GM23248 (cell line): Measurements from ENCODE around the gene BRINP2. TPM values are rescaled to one million over a fixed set of nuclear protein-coding genes. Genes with fewer than 3 reads are reported as not detected.

Experiments used
- DNase-seq: peaks from one replicate; pipeline ENCODE4 v3.0.0-alpha.2; 2015
- H2AFZ ChIP-seq: fragments of 200-600 bp; sonication (generic); 2 replicates; pipeline ENCODE4 v1.6.1; 2016; ENCODE audit warnings: antibody characterized with exemption
- H3F3A ChIP-seq: fragments of 200-600 bp; sonication (generic); 2 replicates; pipeline ENCODE4 v1.6.1; 2016; ENCODE audit warnings: mild to moderate bottlenecking, antibody characterized with exemption, mixed run types; ENCODE audit not compliant: insufficient read depth
- H3K27ac ChIP-seq: fragments of 200-600 bp; sonication (generic); 2 replicates; pipeline ENCODE4 v1.5.1; 2016; ENCODE audit warnings: mild to moderate bottlenecking
- H3K27me3 ChIP-seq: fragments of 200-600 bp; sonication (generic); replicated peaks from 2 replicates; pipeline ENCODE4 v1.6.1; 2016; ENCODE audit warnings: mild to moderate bottlenecking; ENCODE audit not compliant: insufficient read depth
- H3K36me3 ChIP-seq: fragments of 200-600 bp; sonication (generic); 2 replicates; pipeline ENCODE4 v1.6.1; 2016; ENCODE audit warnings: low read depth, mild to moderate bottlenecking
- H3K4me1 ChIP-seq: fragments of 200-600 bp; sonication (generic); 2 replicates; pipeline ENCODE4 v1.6.1; 2016; ENCODE audit warnings: mild to moderate bottlenecking; ENCODE audit not compliant: insufficient read depth
- H3K4me2 ChIP-seq: fragments of 200-600 bp; sonication (generic); one replicate; pipeline ENCODE4 v1.6.1; 2016; ENCODE audit warnings: mild to moderate bottlenecking; ENCODE audit not compliant: unreplicated experiment
- H3K4me3 ChIP-seq: fragments of 200-600 bp; sonication (generic); 2 replicates; pipeline ENCODE4 v1.5.1; 2016; ENCODE audit warnings: mild to moderate bottlenecking
- H3K79me2 ChIP-seq: fragments of 200-600 bp; sonication (generic); 2 replicates; pipeline ENCODE4 v1.6.1; 2016; ENCODE audit warnings: mild to moderate bottlenecking; ENCODE audit not compliant: insufficient read depth
- H3K9ac ChIP-seq: fragments of 200-600 bp; sonication (generic); 2 replicates; pipeline ENCODE4 v1.6.1; 2016; ENCODE audit warnings: mild to moderate bottlenecking
- H3K9me2 ChIP-seq: fragments of 200-600 bp; sonication (generic); 2 replicates; pipeline ENCODE4 v1.6.1; 2016; ENCODE audit warnings: mixed run types, mild to moderate bottlenecking, moderate library complexity; ENCODE audit not compliant: insufficient read depth
- H3K9me3 ChIP-seq: fragments of 200-600 bp; sonication (generic); one replicate; pipeline ENCODE4 v1.6.1; 2017; ENCODE audit warnings: low read depth
- H4K20me1 ChIP-seq: fragments of 200-600 bp; sonication (generic); 2 replicates; pipeline ENCODE4 v1.6.0; 2016; ENCODE audit not compliant: insufficient read depth
- EZH2 ChIP-seq: fragments of 200-600 bp; sonication (generic); IDR thresholded peaks from 2 replicates; pipeline ENCODE4 v1.6.1; 2018; ENCODE audit warnings: antibody characterized with exemption, mild to moderate bottlenecking; ENCODE audit not compliant: insufficient read depth, poor library complexity, severe bottlenecking
- EZH2phosphoT487 ChIP-seq: fragments of 200-600 bp; sonication (generic); IDR thresholded peaks from 2 replicates; pipeline ENCODE4 v1.6.1; 2018; ENCODE audit warnings: antibody characterized with exemption, moderate library complexity, mild to moderate bottlenecking, low read depth; ENCODE audit not compliant: insufficient read depth
- WGBS, 2 experiments: methylation state at CpG; one replicate each; pipeline ENCODE4 v1.1.6; 2015 to 2017; ENCODE audit warnings: low lambda C conversion rate in 2 of 2, low coverage in 1 of 2; ENCODE audit errors: missing lambda C conversion rate in 2 of 2; 5-methylcytosine and 5-hydroxymethylcytosine counted together
- in situ Hi-C: fragments of 300-500 bp; cut with MboI; formaldehyde crosslinking; loops from 2 replicates; pipeline ENCODE4 v1.15.0; 2020
- polyA plus RNA-seq: library from polyadenylated mRNA; unstranded; fragments of >200 nt; fragmentation: Nextera tagmentation; extraction: Ambion mirVana; gene quantifications from 2 replicates; pipeline ENCODE4 v1.2.1, GENCODE V29; 2016
- total RNA-seq: library from RNA; depleted of rRNA; stranded (reverse); fragments of >200 nt; shearing (Covaris generic); gene quantifications from 2 replicates; pipeline ENCODE4 v1.2.3, GENCODE V29; 2014

The BRINP2 gene
- total and polyA plus RNA-seq, 2 experiments from 2014 or later: 0.06 TPM; not detected in 1

- H2AFZ ChIP-seq: no peak overlapping the region
- no peaks in the 10 kb centered on the region for H3K36me3 ChIP-seq
- DNase-seq: no peak
- TF ChIP-seq EZH2: no peak
- TF ChIP-seq EZH2phosphoT487: no peak
- H4K20me1 ChIP-seq: no peaks in the 10 kb centered on the region
- WGBS, 2 experiments: 18% methylated on average over 1 of the region's 1 CpG
- no peaks in the 10 kb centered on the region for H3K79me2 ChIP-seq
- H3K4me1 ChIP-seq: no peaks in the 10 kb centered on the region
- in situ Hi-C loops: no loop called here
- no peaks in the 10 kb centered on the region for H3F3A ChIP-seq
- no peak overlapping the region for H3K9ac ChIP-seq
- H3K27ac ChIP-seq: no peak overlapping the region
- no peak overlapping the region for H3K4me3 ChIP-seq
- H3K9me2 ChIP-seq: no peaks in the 10 kb centered on the region
- H3K9me3 ChIP-seq: no peaks in the 10 kb centered on the region
- peaks cover 7% of the 10 kb centered on the region; the same call in 1 of the 2 replicates for H3K27me3 ChIP-seq
- no peak overlapping the region for H3K4me2 ChIP-seq
Observed at GRCh38 chr1:177142010-177142409, 28.7 kb upstream of the BRINP2 start.

- no peak overlapping the region for H3K9ac ChIP-seq
- no peaks in the 10 kb centered on the region for H3K9me3 ChIP-seq
- no peaks in the 10 kb centered on the region for H3K4me1 ChIP-seq
- no peaks in the 10 kb centered on the region for H3K9me2 ChIP-seq
- H3K27ac ChIP-seq: no peak overlapping the region
- no peak for DNase-seq
- no peaks in the 10 kb centered on the region for H3K79me2 ChIP-seq
- WGBS, 2 experiments: 40 to 41% methylated on average over 4 of the region's 4 CpGs
- H3K4me3 ChIP-seq: no peak overlapping the region
- no peak overlapping the region for H3K4me2 ChIP-seq
- H4K20me1 ChIP-seq: no peaks in the 10 kb centered on the region
- in situ Hi-C loops: no loop called here
- no peaks in the 10 kb centered on the region for H3K36me3 ChIP-seq
- H2AFZ ChIP-seq: no peak overlapping the region
- no peaks in the 10 kb centered on the region for H3F3A ChIP-seq
- TF ChIP-seq EZH2 (no peak), EZH2phosphoT487 (no peak)
- peaks cover 7% of the 10 kb centered on the region; the same call in 1 of the 2 replicates for H3K27me3 ChIP-seq
Observed at GRCh38 chr1:177142791-177143271, 27.9 kb upstream of the BRINP2 start.

GRCh38 chr1:177145106-177146070 lies 25.4 kb upstream of the BRINP2 start:
- in situ Hi-C loops: no loop called here
- WGBS, 2 experiments: 20 to 22% methylated on average over 3 of the region's 3 CpGs
- TF ChIP-seq EZH2 (no peak), EZH2phosphoT487 (no peak)
- DNase-seq: no peak
- H3K27me3 ChIP-seq: peaks cover 7% of the 10 kb centered on the region; the same call in 1 of the 2 replicates
- H3K9me2 ChIP-seq: no peaks in the 10 kb centered on the region
- no peak overlapping the region for H3K9ac ChIP-seq
- no peak overlapping the region for H3K27ac ChIP-seq
- H3K4me3 ChIP-seq: no peak overlapping the region
- no peak overlapping the region for H3K4me2 ChIP-seq
- H3K79me2 ChIP-seq: no peaks in the 10 kb centered on the region
- no peaks in the 10 kb centered on the region for H3F3A ChIP-seq
- H2AFZ ChIP-seq: no peak overlapping the region
- no peaks in the 10 kb centered on the region for H3K4me1 ChIP-seq
- H3K36me3 ChIP-seq: no peaks in the 10 kb centered on the region
- no peaks in the 10 kb centered on the region for H4K20me1 ChIP-seq
- H3K9me3 ChIP-seq: no peaks in the 10 kb centered on the region

GRCh38 chr1:177146499-177146898 lies 24.3 kb upstream of the BRINP2 start:
- WGBS, 2 experiments: 3 to 5% methylated on average over 2 of the region's 2 CpGs
- Histone ChIP-seq H3K9me3 (no peaks in the 10 kb centered on the region), H3K4me3 (no peak overlapping the region), H3K27ac (no peak overlapping the region), H3K27me3 (peaks cover 7% of the 10 kb centered on the region; the same call in 1 of the 2 replicates), H3K9me2 (no peaks in the 10 kb centered on the region), H3F3A (no peaks in the 10 kb centered on the region), H3K79me2 (no peaks in the 10 kb centered on the region), H3K36me3 (no peaks in the 10 kb centered on the region), H2AFZ (no peak overlapping the region), H3K9ac (no peak overlapping the region), H3K4me2 (no peak overlapping the region), H4K20me1 (no peaks in the 10 kb centered on the region), H3K4me1 (no peaks in the 10 kb centered on the region)
- DNase-seq: no peak
- in situ Hi-C loops: no loop called here
- TF ChIP-seq EZH2 (no peak), EZH2phosphoT487 (no peak)
